GM12878 (cell line): ENCODE data around the gene WDR38. TPM values are rescaled to one million over a fixed set of nuclear protein-coding genes. Genes with fewer than 3 reads are reported as not detected.

ENCODE experiments used
- ATAC-seq: fragments of 200-7000 bp; cut with Tn5 transposase; 3 replicates; pipeline ENCODE4 v1.9.1; 2020; ENCODE audit warnings: mild to moderate bottlenecking, moderate library complexity
- BruUV-seq: library from RNA; stranded (reverse); fragments of 400-500 nt; replicated peaks from 2 replicates; lab custom pipeline; 2021; lab: Mats Ljungman, UMichigan
- CTCF ChIA-PET: fragments of 300-600 bp; sonication (Branson Sonifier 250); formaldehyde crosslinking; extraction: SDS; loops from one replicate; lab custom pipeline; 2021; ENCODE audit warnings: inconsistent platforms; lab: Yijun Ruan, JAX
- POLR2A ChIA-PET: fragments of 350-600 bp; formaldehyde crosslinking; extraction: SDS; loops from one replicate; lab custom pipeline; 2021; ENCODE audit warnings: inconsistent platforms; lab: Charles Lee
- RAD21 ChIA-PET: fragments of 300-600 bp; sonication (Branson Sonifier 250); formaldehyde crosslinking; loops from one replicate; lab custom pipeline; 2023; ENCODE audit warnings: antibody characterized with exemption; ENCODE audit not compliant: unreplicated experiment; lab: Charles Lee
- SMC1A ChIA-PET: fragments of 300-600 bp; sonication (Branson Sonifier 250); formaldehyde crosslinking; loops from one replicate; lab custom pipeline; 2023; ENCODE audit not compliant: unreplicated experiment, uncharacterized antibody; lab: Charles Lee
- DNase-seq: peaks from one replicate; pipeline ENCODE4 v3.0.0-alpha.2; 2011; ENCODE audit warnings: low read depth, low spot score
- FAIRE-seq: peaks from 3 replicates; lab custom pipeline; 2011; peaks lifted over from hg19 to GRCh38; lab: Jason Lieb, UNC
- H2AFZ ChIP-seq: 2 replicates; pipeline ENCODE4 v1.6.0; 2011; ENCODE audit warnings: low read depth, low read length, control low read depth; ENCODE audit not compliant: control insufficient read depth
- H3K27ac ChIP-seq: 2 replicates; pipeline ENCODE4 v1.5.1; 2011; ENCODE audit warnings: control low read depth; ENCODE audit not compliant: control insufficient read depth, insufficient read depth
- H3K27me3 ChIP-seq, 2 experiments: replicated peaks in 1 of 2; 2 replicates each; pipeline versions ENCODE4 v1.6.0 to v1.6.1; 2011; ENCODE audit warnings: low read length in 1 of 2; ENCODE audit not compliant: control insufficient read depth in 2 of 2, insufficient read depth in 2 of 2
- H3K36me3 ChIP-seq, 2 experiments: 2 replicates each; pipeline ENCODE4 v1.5.1; 2011; ENCODE audit warnings: low read length in 1 of 2; ENCODE audit not compliant: control insufficient read depth in 2 of 2, insufficient read depth in 2 of 2
- H3K4me1 ChIP-seq: 2 replicates; pipeline ENCODE4 v1.6.1; 2011; ENCODE audit warnings: mild to moderate bottlenecking, low read length, moderate library complexity, mixed read lengths; ENCODE audit not compliant: control insufficient read depth, insufficient read depth
- H3K4me2 ChIP-seq: 2 replicates; pipeline ENCODE4 v1.6.0; 2011; ENCODE audit warnings: control low read depth; ENCODE audit not compliant: control insufficient read depth, insufficient read depth
- H3K4me3 ChIP-seq: fragments of 200-600 bp; sonication (generic); 2 replicates; pipeline ENCODE4 v1.5.1; 2016
- H3K79me2 ChIP-seq: 2 replicates; pipeline ENCODE4 v1.6.0; 2011; ENCODE audit warnings: low read length; ENCODE audit not compliant: control insufficient read depth, insufficient read depth
- H3K9ac ChIP-seq: 2 replicates; pipeline ENCODE4 v1.8.0; 2011; ENCODE audit warnings: low read length, control low read depth, mixed read lengths; ENCODE audit not compliant: control insufficient read depth, insufficient read depth
- H3K9me3 ChIP-seq: replicated peaks from 3 replicates; pipeline ENCODE4 v1.5.1; 2011; ENCODE audit warnings: mild to moderate bottlenecking, low read length; ENCODE audit not compliant: control insufficient read depth, insufficient read depth
- H4K20me1 ChIP-seq: 2 replicates; pipeline ENCODE4 v1.6.0; 2011; ENCODE audit not compliant: control insufficient read depth, insufficient read depth
- BACH1 ChIP-seq: fragments of 450-650 bp; IDR thresholded peaks from 2 replicates; pipeline ENCODE4 v1.6.1; 2017; ENCODE audit warnings: mild to moderate bottlenecking, borderline replicate concordance
- BHLHE40 ChIP-seq, 2 experiments: fragments of 450-650 bp in 1 of 2; IDR thresholded peaks; 2 replicates each; pipeline ENCODE4 v1.6.1; 2011 to 2017; ENCODE audit warnings: low read depth in 2 of 2, borderline replicate concordance in 1 of 2, improper control_type of control experiment in 1 of 2, low read length in 1 of 2, mild to moderate bottlenecking in 1 of 2
- BMI1 ChIP-seq: fragments of 450-650 bp; IDR thresholded peaks from 2 replicates; pipeline ENCODE4 v1.6.1; 2016; ENCODE audit warnings: mild to moderate bottlenecking, moderate library complexity, borderline replicate concordance
- CTCF ChIP-seq, 3 experiments: IDR thresholded peaks in 2 of 3; conservative IDR thresholded peaks in 1 of 3; 2 replicates each; pipeline ENCODE4 v1.5.1; 2011; ENCODE audit warnings: low read depth in 3 of 3, low read length in 3 of 3, mild to moderate bottlenecking in 3 of 3, control low read depth in 2 of 3, moderate library complexity in 2 of 3, inconsistent platforms in 1 of 3, mixed read lengths in 1 of 3; ENCODE audit not compliant: control insufficient read depth in 2 of 3, insufficient read depth in 1 of 3; ENCODE audit errors: extremely low read depth in 1 of 3
- DPF2 ChIP-seq: fragments of 450-650 bp; IDR thresholded peaks from 2 replicates; pipeline ENCODE4 v1.6.1; 2017; ENCODE audit warnings: mild to moderate bottlenecking
- EGR1 ChIP-seq, 2 experiments: IDR thresholded peaks; 1 replicate in 1 of 2; 2 replicates in 1 of 2; pipeline ENCODE4 v1.6.1; 2011 to 2012; ENCODE audit warnings: low read depth in 2 of 2, low read length in 2 of 2, borderline replicate concordance in 1 of 2, mild to moderate bottlenecking in 1 of 2, moderate library complexity in 1 of 2
- HDAC2 ChIP-seq: fragments of 200-600 bp; sonication (generic); IDR thresholded peaks from 2 replicates; pipeline ENCODE4 v1.6.1; 2017
- IKZF1 ChIP-seq: fragments of 450-650 bp; conservative IDR thresholded peaks from 2 replicates; pipeline ENCODE4 v1.6.1; 2017; ENCODE audit warnings: antibody characterized with exemption, mild to moderate bottlenecking
- MYB ChIP-seq: fragments of 150-350 bp; IDR thresholded peaks from 2 replicates; pipeline ENCODE4 v1.6.1; 2014; ENCODE audit warnings: mild to moderate bottlenecking, low read depth, low read length, borderline replicate concordance
- POLR2A ChIP-seq: IDR thresholded peaks from 2 replicates; pipeline ENCODE4 v1.6.1; 2011; ENCODE audit warnings: low read depth, mild to moderate bottlenecking, low read length
- POLR2AphosphoS2 ChIP-seq: IDR thresholded peaks from 2 replicates; pipeline ENCODE4 v1.6.1; 2011; ENCODE audit warnings: low read depth, mild to moderate bottlenecking, low read length, improper control_type of control experiment, moderate library complexity
- RAD21 ChIP-seq: IDR thresholded peaks from 2 replicates; pipeline ENCODE4 v1.6.1; 2011; ENCODE audit warnings: mild to moderate bottlenecking, low read depth, low read length, moderate library complexity; ENCODE audit not compliant: insufficient read depth
- SMAD1 ChIP-seq: fragments of 450-650 bp; IDR thresholded peaks from 2 replicates; pipeline ENCODE4 v1.6.1; 2018; ENCODE audit warnings: mild to moderate bottlenecking, low read depth; ENCODE audit not compliant: partially characterized antibody
- SREBF2 ChIP-seq: IDR thresholded peaks from 2 replicates; pipeline ENCODE4 v1.6.1; 2012; ENCODE audit warnings: mild to moderate bottlenecking, low read length
- ZBED1 ChIP-seq: IDR thresholded peaks from 2 replicates; pipeline ENCODE4 v1.6.1; 2016; ENCODE audit warnings: borderline replicate concordance
- ZZZ3 ChIP-seq: IDR thresholded peaks from 2 replicates; pipeline ENCODE4 v1.6.1; 2011; ENCODE audit warnings: low read depth; ENCODE audit not compliant: control insufficient read depth, insufficient read length
- WGBS: methylation state at CpG from one replicate; pipeline ENCODE4 v1.1.6; 2016; ENCODE audit warnings: low lambda C conversion rate; ENCODE audit not compliant: insufficient replicate concordance, insufficient coverage; ENCODE audit errors: missing lambda C conversion rate; 5-methylcytosine and 5-hydroxymethylcytosine counted together
- in situ Hi-C: fragments of 300-500 bp; cut with MboI; formaldehyde crosslinking; loops from 9 replicates; pipeline ENCODE4 v1.14.3; 2018; ENCODE audit warnings: mixed read lengths
- intact Hi-C: fragments of 100-400 bp; cut with micrococcal nuclease; formaldehyde crosslinking; loops from one replicate; pipeline ENCODE4 v1.14.2; 2022; ENCODE audit not compliant: unreplicated experiment
- polyA plus RNA-seq, 11 experiments: library from polyadenylated mRNA; depleted of rRNA in 4 of 11; unstranded in 6 of 11; stranded (reverse) in 5 of 11; fragments of >200 nt; fragmentation: Nextera tagmentation in 4 of 11; fragmentation: Illumina TruSeq in 1 of 11; extraction: Ambion mirVana in 4 of 11; extraction: Trizol in 1 of 11; gene quantifications; 1 replicate in 1 of 11; 2 replicates in 10 of 11; pipeline versions ENCODE4 v1.2.1 to v1.2.3, GENCODE V29; 2011 to 2016; ENCODE audit warnings: inconsistent platforms in 2 of 11, missing spikeins in 2 of 11, low read depth in 1 of 11
- total RNA-seq, 4 experiments: library from RNA; depleted of rRNA in 3 of 4; stranded (reverse); fragments of >200 nt in 3 of 4; fragmentation: Illumina TruSeq in 1 of 4; extraction: Trizol in 1 of 4; gene quantifications; 2 replicates each; pipeline versions ENCODE4 v1.2.1 to v1.2.3, GENCODE V29; 2013 to 2021
- TF ChIP-seq, protein P1 (sequence below): IDR thresholded peaks from 2 replicates; pipeline ENCODE4 v1.6.1; 2011; ENCODE audit warnings: borderline replicate concordance, low read depth, mild to moderate bottlenecking, moderate library complexity, low read length; ENCODE audit not compliant: insufficient read depth, poor library complexity, severe bottlenecking

The WDR38 gene
- total and polyA plus RNA-seq, 10 of the 15 experiments (the other 5 are each of a cell fraction or from before 2014, with no cell fraction given), result not detected

DNA sequence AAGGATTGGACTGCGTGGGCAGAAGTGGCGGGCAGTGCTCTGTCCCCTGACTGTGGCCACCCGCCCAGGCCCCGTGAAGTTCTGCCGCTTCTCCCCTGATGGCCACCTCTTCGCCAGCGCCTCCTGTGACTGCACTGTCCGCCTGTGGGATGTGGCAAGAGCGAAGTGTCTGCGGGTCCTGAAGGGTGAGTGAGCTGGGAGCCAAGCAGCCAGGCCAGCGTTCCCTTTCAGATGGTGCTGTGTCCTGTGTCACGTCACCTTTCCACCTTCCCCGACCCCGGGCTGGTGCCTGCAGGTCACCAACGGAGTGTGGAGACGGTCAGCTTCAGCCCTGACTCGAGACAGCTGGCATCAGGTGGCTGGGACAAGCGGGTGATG is 2.3 kb downstream of the WDR38 start (continued):
- TF ChIP-seq ZZZ3 (no peak), MYB (no peak), BMI1 (no peak), DPF2 (no peak), SMAD1 (no peak), BACH1 (no peak)

DNA sequence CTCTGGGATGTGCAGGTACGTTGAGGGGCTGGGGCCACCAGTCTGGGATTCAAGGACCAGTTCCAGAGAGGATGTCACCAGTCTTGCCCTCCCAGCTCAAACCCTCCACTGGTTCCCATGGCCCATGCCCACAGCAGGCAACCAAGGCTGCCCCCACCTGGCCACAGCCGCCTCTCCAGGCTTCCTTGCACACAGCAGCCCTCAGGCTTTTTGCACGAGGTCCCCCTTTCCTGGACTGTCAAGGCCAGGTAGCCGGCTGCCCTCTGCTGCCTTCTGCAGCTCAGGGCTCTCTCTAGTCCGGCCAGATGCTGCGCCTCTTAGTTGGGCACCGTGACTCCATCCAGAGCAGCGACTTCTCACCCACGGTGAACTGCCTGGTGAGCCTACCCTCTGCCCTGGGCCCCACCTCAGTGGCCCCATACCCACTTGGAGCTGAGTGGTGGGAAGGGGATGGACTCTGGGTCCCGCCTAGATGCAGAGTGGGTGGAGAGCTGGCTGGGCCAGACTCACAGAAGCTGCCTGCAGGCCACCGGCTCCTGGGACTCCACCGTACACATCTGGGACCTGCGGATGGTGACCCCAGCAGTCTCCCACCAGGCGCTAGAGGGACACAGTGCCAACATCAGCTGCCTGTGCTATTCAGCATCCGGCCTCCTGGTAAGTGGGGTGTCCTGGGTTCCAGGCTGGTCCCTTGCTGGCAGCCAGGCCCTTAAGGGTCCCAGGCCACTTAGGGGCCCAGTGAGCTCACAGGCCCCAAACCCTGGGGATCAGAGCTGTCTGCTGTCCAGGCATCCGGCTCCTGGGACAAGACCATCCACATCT is 2.9 kb downstream of the WDR38 start:
- H3K9me3 ChIP-seq, result no peaks in the 10 kb centered on the region
- H3K4me1 ChIP-seq, result peaks cover 13% of the 10 kb centered on the region
- RAD21 ChIA-PET, result interaction anchor here (4.0 to 9.5 kb wide), 2 partner anchors 77 to 83 kb away, joined by 12 to 180 read pairs; partner anchors contain the start of gene NR6A1
- intact Hi-C loops, result no loop called here
- TF ChIP-seq EGR1 (IDR thresholded peaks at IDR 0.05; ENCODE audit: borderline replicate concordance in 1 of 2, low read depth in 2 of 2, low read length in 2 of 2), result no peak
- TF ChIP-seq POLR2A, result peak; percentile 71
- TF ChIP-seq IKZF1, result no peak
- TF ChIP-seq RAD21, result peak; percentile 34; the same call in 1 of the 2 replicates
- no peak for TF ChIP-seq BHLHE40 (IDR thresholded peaks at IDR 0.05; ENCODE audit: borderline replicate concordance in 1 of 2, low read depth in 2 of 2, low read length in 1 of 2)
- TF ChIP-seq CTCF (IDR thresholded peaks at IDR 0.05 in 2 of 3, conservative IDR thresholded peaks at IDR 0.05 in 1 of 3; ENCODE audit: control insufficient read depth in 2 of 3, extremely low read depth in 1 of 3, insufficient read depth in 1 of 3, low read depth in 3 of 3, low read length in 3 of 3), result peak; percentile 25 to 34 (median 33); a peak in 4 of 6 replicates
- no peak for TF ChIP-seq HDAC2
- TF ChIP-seq ZBED1, result 0 out of 2 replicates have a peak, but pooled peaks have one; percentile 10
- TF ChIP-seq, protein P1, sequence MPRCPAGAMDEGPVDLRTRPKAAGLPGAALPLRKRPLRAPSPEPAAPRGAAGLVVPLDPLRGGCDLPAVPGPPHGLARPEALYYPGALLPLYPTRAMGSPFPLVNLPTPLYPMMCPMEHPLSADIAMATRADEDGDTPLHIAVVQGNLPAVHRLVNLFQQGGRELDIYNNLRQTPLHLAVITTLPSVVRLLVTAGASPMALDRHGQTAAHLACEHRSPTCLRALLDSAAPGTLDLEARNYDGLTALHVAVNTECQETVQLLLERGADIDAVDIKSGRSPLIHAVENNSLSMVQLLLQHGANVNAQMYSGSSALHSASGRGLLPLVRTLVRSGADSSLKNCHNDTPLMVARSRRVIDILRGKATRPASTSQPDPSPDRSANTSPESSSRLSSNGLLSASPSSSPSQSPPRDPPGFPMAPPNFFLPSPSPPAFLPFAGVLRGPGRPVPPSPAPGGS, result peak; percentile 46
- no peak for TF ChIP-seq SREBF2
- TF ChIP-seq POLR2AphosphoS2, result peak; percentile 25; the same call in 1 of the 2 replicates
- TF ChIP-seq, all 136 proteins: peak for 6
- Histone ChIP-seq H3K4me2 (no peak overlapping the region), H3K9ac (no peak overlapping the region), H4K20me1 (peaks cover 18% of the 10 kb centered on the region), H3K36me3 (peaks cover 28 to 31% of the 10 kb centered on the region in 2 experiments; a peak in 3 of 4 replicates), H3K4me3 (no peak overlapping the region), H3K79me2 (peaks cover 33% of the 10 kb centered on the region), H2AFZ (no peak overlapping the region), H3K27ac (no peak overlapping the region), H3K27me3 (no peaks in the 10 kb centered on the region)
- ChIA-PET POLR2A (interaction anchor here (0.9 to 1.4 kb wide), 2 partner anchors 77 to 83 kb away, joined by 3 to 4 read pairs; no protein-coding TSS in a partner anchor), SMC1A (interaction anchor here (0.6 to 12.1 kb wide), 4 partner anchors 16 to 83 kb away, joined by 3 to 233 read pairs (median 4); partner anchors contain the start of genes NR6A1 and OLFML2A), CTCF (interaction anchor here (0.9 to 26.5 kb wide), 6 partner anchors 16 to 515 kb away, joined by 3 to 575 read pairs (median 18); partner anchors contain the start of genes NR6A1 and OLFML2A)
- FAIRE-seq (no peak), DNase-seq (no peak), ATAC-seq (peak; percentile 34)
- no TSS peak for BruUV-seq
- 59% methylated on average over 16 of the region's 16 CpGs for WGBS
- in situ Hi-C loops, result loop anchor here (5.0 to 25.0 kb wide), 2 partner anchors 239 to 1944 kb away; partner anchors contain the start of genes RC3H2 and ZBTB6
